Heart left ventricle (tissue), 13 donors: Measurements from ENCODE around the gene DDIT4L.

Experiments used
- CTCF ChIP-seq, 12 donors: fragments of 200-600 bp; sonication (generic) in 4 of 12; IDR thresholded peaks; one replicate each; pipeline versions ENCODE4 v1.5.0 to v1.8.0; 2018 to 2022; ENCODE audit warnings: antibody characterized with exemption in 12 of 12, mild to moderate bottlenecking in 5 of 12
- POLR2A ChIP-seq, 2 donors: fragments of 450-650 bp; IDR thresholded peaks; one replicate each; pipeline ENCODE4 v1.6.1; 2017; ENCODE audit warnings: antibody characterized with exemption in 2 of 2, mild to moderate bottlenecking in 2 of 2, moderate library complexity in 2 of 2
- donor health status: ischemic (EF 13 %, LVEDD 7.1; RV severe dilation, severe dysfunction).
- donor health status: DM: no; HTN: yes; CAD: no.
- donor health status: DM: no; HTN: no; CAD: no.
- donor health status: ischemic (EF 25% LVEDD 6.9; RV normal size, moderate dysfunction).
- donor health status: ischemic (EF 25% LVEDD 5.7; RV mildly dilated, moderate dysfunction).
- donor health status: ischemic (EF 35%, LVEDD 5.7; RV mildly dilated, moderate dysfunction).
- donor health status: nonischemic (EF 11% LVEDD 7.7; RV severe dilation, severe dysfunction).
- donor health status: DM: yes; HTN: yes; CAD: no.
- donor health status: PGD.
- donor health status: ischemic (EF 29% LVEDD 5.4; RV normal size, mild dysfunction).
- donor health status: nonischemic (EF 23%, LVEDD 6.1; RV moderate dilation, normal function).

- no peak for TF ChIP-seq CTCF (IDR thresholded peaks at IDR 0.05)
- TF ChIP-seq POLR2A (IDR thresholded peaks at IDR 0.05), result no peak
Observed at GRCh38 chr4:100168521-100168920, 21.7 kb downstream of the DDIT4L start.
